Stomach smooth muscle (tissue), 2 donors: ENCODE measurements around the gene SPOCD1.

Experiments
- H3K27ac ChIP-seq: one replicate; pipeline ENCODE4 v1.7.0; 2013; ENCODE audit warnings: mild to moderate bottlenecking, low read length, inconsistent platforms
- H3K27me3 ChIP-seq, 2 donors: one replicate each; pipeline ENCODE4 v1.7.0; 2013; ENCODE audit warnings: low read length in 2 of 2; ENCODE audit not compliant: insufficient read depth in 2 of 2, control insufficient read depth in 1 of 2
- H3K36me3 ChIP-seq, 2 donors: one replicate each; pipeline ENCODE4 v1.7.0; 2013; ENCODE audit warnings: low read length in 2 of 2; ENCODE audit not compliant: control insufficient read depth in 2 of 2, insufficient read depth in 2 of 2
- H3K4me1 ChIP-seq: one replicate; pipeline ENCODE4 v1.7.0; 2013; ENCODE audit warnings: low read length; ENCODE audit not compliant: control insufficient read depth, insufficient read depth
- H3K4me3 ChIP-seq, 2 donors: one replicate each; pipeline ENCODE4 v1.7.0; 2013; ENCODE audit warnings: low read length in 2 of 2
- H3K9ac ChIP-seq, 2 donors: one replicate each; pipeline ENCODE4 v1.7.0; 2013; ENCODE audit warnings: low read length in 2 of 2, mild to moderate bottlenecking in 1 of 2
- H3K9me3 ChIP-seq, 2 donors: one replicate each; pipeline ENCODE4 v1.7.0; 2013; ENCODE audit warnings: low read length in 2 of 2; ENCODE audit not compliant: control insufficient read depth in 2 of 2
- donor health status: healthy.
- donor health status: Pancreatic carcinoma.

SPOCD1 gene

GRCh38 chr1:31815752-31816500 is at the start of gene SPOCD1:
Gene SPOCD1, minus strand, starts transcription at chr1:31816022. Its CDS starts 689 bp downstream, at chr1:31815333.
- H3K9ac ChIP-seq = no peak within 1 kb of the TSS
- H3K27ac ChIP-seq = no peak within 1 kb of the TSS
- no peaks in the 10 kb centered on the region for H3K4me1 ChIP-seq
- H3K4me3 ChIP-seq = no peak within 1 kb of the TSS
- no peaks in the 10 kb centered on the region for H3K9me3 ChIP-seq
- no peaks in the 10 kb centered on the region for H3K27me3 ChIP-seq
- no peaks in the 10 kb centered on the region for H3K36me3 ChIP-seq

- Histone ChIP-seq H3K27me3 (no peaks in the 10 kb centered on the region), H3K36me3 (no peaks in the 10 kb centered on the region), H3K9me3 (no peaks in the 10 kb centered on the region), H3K27ac (no peak overlapping the region), H3K9ac (no peak overlapping the region), H3K4me3 (no peak overlapping the region), H3K4me1 (no peaks in the 10 kb centered on the region)
These were observed 46.2 kb upstream of the SPOCD1 start for GRCh38 chr1:31862071-31862470.

DNA sequence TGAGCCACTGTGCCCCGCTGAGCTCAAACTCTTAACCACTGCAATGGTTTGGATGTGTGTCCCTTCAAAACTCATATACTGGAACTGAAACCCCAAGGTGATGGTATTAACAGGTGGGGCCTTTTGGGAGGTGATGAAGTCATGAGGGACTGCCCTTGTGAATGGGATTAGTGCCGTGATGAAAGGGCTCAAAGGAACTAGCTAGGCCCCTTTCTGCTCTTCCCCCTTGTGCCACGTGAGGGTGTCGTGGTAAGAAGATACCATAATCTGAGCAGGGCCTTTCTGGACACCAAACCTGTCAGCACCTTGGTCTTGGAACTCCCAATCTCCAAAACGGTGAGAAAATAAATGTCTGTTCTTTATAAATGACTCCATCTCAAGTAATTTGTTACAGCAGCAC is 45.5 kb upstream of the SPOCD1 start:
- Histone ChIP-seq H3K4me3 (no peak overlapping the region), H3K27me3 (no peaks in the 10 kb centered on the region), H3K4me1 (no peaks in the 10 kb centered on the region), H3K9me3 (no peaks in the 10 kb centered on the region), H3K36me3 (no peaks in the 10 kb centered on the region), H3K27ac (no peak overlapping the region), H3K9ac (no peak overlapping the region)

DNA sequence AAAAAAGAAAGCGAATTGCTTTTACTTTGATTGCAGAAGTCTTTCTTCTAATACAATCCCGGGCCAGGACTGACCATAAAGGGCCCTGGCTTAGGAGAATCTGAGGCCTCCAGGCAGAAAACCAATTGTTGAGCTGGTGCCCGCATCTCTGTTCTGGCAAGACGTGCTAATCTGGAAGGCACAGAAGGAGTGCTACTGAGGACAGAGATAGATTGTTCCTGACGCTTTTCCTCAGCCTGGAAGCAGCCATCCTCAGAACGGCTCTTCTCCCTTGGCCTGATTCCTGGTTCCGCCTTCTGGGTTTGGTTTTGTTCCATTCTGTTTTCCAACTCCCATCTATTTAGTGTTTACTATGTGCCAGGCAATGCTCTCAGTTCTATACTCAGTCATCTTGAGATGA is 44.8 kb upstream of the SPOCD1 start:
- H3K4me3 ChIP-seq = no peak overlapping the region
- no peaks in the 10 kb centered on the region for H3K36me3 ChIP-seq
- H3K27ac ChIP-seq = no peak overlapping the region
- H3K9me3 ChIP-seq = no peaks in the 10 kb centered on the region
- no peak overlapping the region for H3K9ac ChIP-seq
- H3K4me1 ChIP-seq = no peaks in the 10 kb centered on the region
- H3K27me3 ChIP-seq = no peaks in the 10 kb centered on the region

- no peaks in the 10 kb centered on the region for H3K4me1 ChIP-seq
- no peak overlapping the region for H3K27ac ChIP-seq
- no peak overlapping the region for H3K9ac ChIP-seq
- no peaks in the 10 kb centered on the region for H3K36me3 ChIP-seq
- H3K27me3 ChIP-seq = no peaks in the 10 kb centered on the region
- no peak overlapping the region for H3K4me3 ChIP-seq
- no peaks in the 10 kb centered on the region for H3K9me3 ChIP-seq
These were observed 43.9 kb upstream of the SPOCD1 start for GRCh38 chr1:31859719-31860118.

DNA sequence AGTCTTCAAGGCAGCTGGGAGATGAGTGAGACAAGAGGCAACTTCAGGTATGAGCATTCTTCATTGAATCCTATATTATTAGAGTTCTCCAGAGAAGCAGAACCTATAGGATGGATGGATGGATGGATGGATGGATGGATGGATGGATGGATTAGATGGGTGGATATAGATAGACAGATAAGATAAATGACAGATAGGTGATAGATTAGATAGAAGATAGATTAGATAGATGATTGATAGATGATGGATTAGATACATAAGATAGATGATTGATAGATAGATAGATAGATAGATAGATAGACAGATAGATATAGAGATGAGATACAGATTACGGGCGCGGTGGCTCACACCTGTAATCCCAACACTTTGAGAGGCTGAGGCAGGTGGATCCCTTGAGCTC is 43.2 kb upstream of the SPOCD1 start:
- Histone ChIP-seq H3K9ac (no peak overlapping the region), H3K27me3 (no peaks in the 10 kb centered on the region), H3K36me3 (no peaks in the 10 kb centered on the region), H3K4me3 (no peak overlapping the region), H3K4me1 (no peaks in the 10 kb centered on the region), H3K9me3 (no peaks in the 10 kb centered on the region), H3K27ac (no peak overlapping the region)

- H3K9me3 ChIP-seq = no peaks in the 10 kb centered on the region
- no peak overlapping the region for H3K9ac ChIP-seq
- H3K36me3 ChIP-seq = no peaks in the 10 kb centered on the region
- no peaks in the 10 kb centered on the region for H3K27me3 ChIP-seq
- H3K27ac ChIP-seq = no peak overlapping the region
- no peaks in the 10 kb centered on the region for H3K4me1 ChIP-seq
- H3K4me3 ChIP-seq = no peak overlapping the region
These were observed 42.0 kb upstream of the SPOCD1 start for GRCh38 chr1:31857863-31858262.

GRCh38 chr1:31856140-31856539 is 40.3 kb upstream of the SPOCD1 start:
- H3K4me1 ChIP-seq = no peaks in the 10 kb centered on the region
- H3K9me3 ChIP-seq = no peaks in the 10 kb centered on the region
- H3K4me3 ChIP-seq = no peak overlapping the region
- H3K27ac ChIP-seq = no peak overlapping the region
- H3K27me3 ChIP-seq = no peaks in the 10 kb centered on the region
- H3K9ac ChIP-seq = no peak overlapping the region
- no peaks in the 10 kb centered on the region for H3K36me3 ChIP-seq

- H3K4me3 ChIP-seq = no peak overlapping the region
- H3K9ac ChIP-seq = no peak overlapping the region
- no peaks in the 10 kb centered on the region for H3K36me3 ChIP-seq
- no peak overlapping the region for H3K27ac ChIP-seq
- H3K9me3 ChIP-seq = no peaks in the 10 kb centered on the region
- no peaks in the 10 kb centered on the region for H3K27me3 ChIP-seq
- no peaks in the 10 kb centered on the region for H3K4me1 ChIP-seq
These were observed 39.4 kb upstream of the SPOCD1 start for GRCh38 chr1:31855038-31855845.

GRCh38 chr1:31849653-31850052 is 33.8 kb upstream of the SPOCD1 start:
- Histone ChIP-seq H3K4me1 (no peaks in the 10 kb centered on the region), H3K9ac (no peak overlapping the region), H3K27me3 (no peaks in the 10 kb centered on the region), H3K36me3 (no peaks in the 10 kb centered on the region), H3K4me3 (no peak overlapping the region), H3K27ac (no peak overlapping the region), H3K9me3 (no peaks in the 10 kb centered on the region)

GRCh38 chr1:31848381-31848897 is 32.6 kb upstream of the SPOCD1 start:
- Histone ChIP-seq H3K9ac (no peak overlapping the region), H3K27me3 (no peaks in the 10 kb centered on the region), H3K4me3 (no peak overlapping the region), H3K4me1 (no peaks in the 10 kb centered on the region), H3K9me3 (no peaks in the 10 kb centered on the region), H3K36me3 (no peaks in the 10 kb centered on the region), H3K27ac (no peak overlapping the region)
